ENCODE data around the gene PANK1.

DNA sequence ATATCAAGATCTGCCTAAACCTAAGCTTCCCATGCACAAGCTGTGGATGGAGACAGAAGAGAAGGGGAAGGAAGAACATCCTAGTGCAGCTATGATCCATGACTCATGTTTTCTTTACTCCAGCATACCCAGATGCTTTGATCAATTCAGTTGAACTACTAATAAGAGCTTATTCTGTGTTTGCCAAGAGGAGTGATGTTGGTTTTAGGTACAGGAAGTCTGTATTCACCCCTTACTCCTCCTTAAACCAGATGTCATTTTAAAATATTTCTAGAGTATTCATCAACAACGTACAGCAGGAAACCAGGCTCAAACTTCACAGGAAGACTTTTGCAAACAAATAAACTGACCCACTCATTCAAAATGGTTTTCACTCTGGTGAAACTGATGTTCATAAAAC lies 29.2 kb downstream of the PANK1 start:
- TF ChIP-seq EP300 (IDR thresholded peaks at IDR 0.05; ENCODE audit: borderline replicate concordance in 1 of 2, low read depth in 1 of 2, low read length in 1 of 2), result no peak
- TF ChIP-seq, protein P1, sequence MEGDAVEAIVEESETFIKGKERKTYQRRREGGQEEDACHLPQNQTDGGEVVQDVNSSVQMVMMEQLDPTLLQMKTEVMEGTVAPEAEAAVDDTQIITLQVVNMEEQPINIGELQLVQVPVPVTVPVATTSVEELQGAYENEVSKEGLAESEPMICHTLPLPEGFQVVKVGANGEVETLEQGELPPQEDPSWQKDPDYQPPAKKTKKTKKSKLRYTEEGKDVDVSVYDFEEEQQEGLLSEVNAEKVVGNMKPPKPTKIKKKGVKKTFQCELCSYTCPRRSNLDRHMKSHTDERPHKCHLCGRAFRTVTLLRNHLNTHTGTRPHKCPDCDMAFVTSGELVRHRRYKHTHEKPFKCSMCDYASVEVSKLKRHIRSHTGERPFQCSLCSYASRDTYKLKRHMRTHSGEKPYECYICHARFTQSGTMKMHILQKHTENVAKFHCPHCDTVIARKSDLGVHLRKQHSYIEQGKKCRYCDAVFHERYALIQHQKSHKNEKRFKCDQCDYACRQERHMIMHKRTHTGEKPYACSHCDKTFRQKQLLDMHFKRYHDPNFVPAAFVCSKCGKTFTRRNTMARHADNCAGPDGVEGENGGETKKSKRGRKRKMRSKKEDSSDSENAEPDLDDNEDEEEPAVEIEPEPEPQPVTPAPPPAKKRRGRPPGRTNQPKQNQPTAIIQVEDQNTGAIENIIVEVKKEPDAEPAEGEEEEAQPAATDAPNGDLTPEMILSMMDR (IDR thresholded peaks at IDR 0.05), result no peak
- TF ChIP-seq FOXM1 (IDR thresholded peaks at IDR 0.05; ENCODE audit: low read depth), result no peak
- no peak for TF ChIP-seq CHD2 (IDR thresholded peaks at IDR 0.05; ENCODE audit: low read length, partially characterized antibody)
- no peak for TF ChIP-seq TAF1 (IDR thresholded peaks at IDR 0.05; ENCODE audit: borderline replicate concordance, low read depth, low read length)
- TF ChIP-seq, protein P2, sequence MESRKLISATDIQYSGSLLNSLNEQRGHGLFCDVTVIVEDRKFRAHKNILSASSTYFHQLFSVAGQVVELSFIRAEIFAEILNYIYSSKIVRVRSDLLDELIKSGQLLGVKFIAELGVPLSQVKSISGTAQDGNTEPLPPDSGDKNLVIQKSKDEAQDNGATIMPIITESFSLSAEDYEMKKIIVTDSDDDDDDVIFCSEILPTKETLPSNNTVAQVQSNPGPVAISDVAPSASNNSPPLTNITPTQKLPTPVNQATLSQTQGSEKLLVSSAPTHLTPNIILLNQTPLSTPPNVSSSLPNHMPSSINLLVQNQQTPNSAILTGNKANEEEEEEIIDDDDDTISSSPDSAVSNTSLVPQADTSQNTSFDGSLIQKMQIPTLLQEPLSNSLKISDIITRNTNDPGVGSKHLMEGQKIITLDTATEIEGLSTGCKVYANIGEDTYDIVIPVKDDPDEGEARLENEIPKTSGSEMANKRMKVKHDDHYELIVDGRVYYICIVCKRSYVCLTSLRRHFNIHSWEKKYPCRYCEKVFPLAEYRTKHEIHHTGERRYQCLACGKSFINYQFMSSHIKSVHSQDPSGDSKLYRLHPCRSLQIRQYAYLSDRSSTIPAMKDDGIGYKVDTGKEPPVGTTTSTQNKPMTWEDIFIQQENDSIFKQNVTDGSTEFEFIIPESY (IDR thresholded peaks at IDR 0.05; ENCODE audit: borderline replicate concordance, low read depth), result no peak
- TF ChIP-seq RCOR1 (IDR thresholded peaks at IDR 0.05; ENCODE audit: low read length), result no peak
- TF ChIP-seq, protein P3, sequence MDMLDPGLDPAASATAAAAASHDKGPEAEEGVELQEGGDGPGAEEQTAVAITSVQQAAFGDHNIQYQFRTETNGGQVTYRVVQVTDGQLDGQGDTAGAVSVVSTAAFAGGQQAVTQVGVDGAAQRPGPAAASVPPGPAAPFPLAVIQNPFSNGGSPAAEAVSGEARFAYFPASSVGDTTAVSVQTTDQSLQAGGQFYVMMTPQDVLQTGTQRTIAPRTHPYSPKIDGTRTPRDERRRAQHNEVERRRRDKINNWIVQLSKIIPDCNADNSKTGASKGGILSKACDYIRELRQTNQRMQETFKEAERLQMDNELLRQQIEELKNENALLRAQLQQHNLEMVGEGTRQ (IDR thresholded peaks at IDR 0.05; ENCODE audit: borderline replicate concordance, low read depth, low read length), result no peak
- TF ChIP-seq, protein P4, sequence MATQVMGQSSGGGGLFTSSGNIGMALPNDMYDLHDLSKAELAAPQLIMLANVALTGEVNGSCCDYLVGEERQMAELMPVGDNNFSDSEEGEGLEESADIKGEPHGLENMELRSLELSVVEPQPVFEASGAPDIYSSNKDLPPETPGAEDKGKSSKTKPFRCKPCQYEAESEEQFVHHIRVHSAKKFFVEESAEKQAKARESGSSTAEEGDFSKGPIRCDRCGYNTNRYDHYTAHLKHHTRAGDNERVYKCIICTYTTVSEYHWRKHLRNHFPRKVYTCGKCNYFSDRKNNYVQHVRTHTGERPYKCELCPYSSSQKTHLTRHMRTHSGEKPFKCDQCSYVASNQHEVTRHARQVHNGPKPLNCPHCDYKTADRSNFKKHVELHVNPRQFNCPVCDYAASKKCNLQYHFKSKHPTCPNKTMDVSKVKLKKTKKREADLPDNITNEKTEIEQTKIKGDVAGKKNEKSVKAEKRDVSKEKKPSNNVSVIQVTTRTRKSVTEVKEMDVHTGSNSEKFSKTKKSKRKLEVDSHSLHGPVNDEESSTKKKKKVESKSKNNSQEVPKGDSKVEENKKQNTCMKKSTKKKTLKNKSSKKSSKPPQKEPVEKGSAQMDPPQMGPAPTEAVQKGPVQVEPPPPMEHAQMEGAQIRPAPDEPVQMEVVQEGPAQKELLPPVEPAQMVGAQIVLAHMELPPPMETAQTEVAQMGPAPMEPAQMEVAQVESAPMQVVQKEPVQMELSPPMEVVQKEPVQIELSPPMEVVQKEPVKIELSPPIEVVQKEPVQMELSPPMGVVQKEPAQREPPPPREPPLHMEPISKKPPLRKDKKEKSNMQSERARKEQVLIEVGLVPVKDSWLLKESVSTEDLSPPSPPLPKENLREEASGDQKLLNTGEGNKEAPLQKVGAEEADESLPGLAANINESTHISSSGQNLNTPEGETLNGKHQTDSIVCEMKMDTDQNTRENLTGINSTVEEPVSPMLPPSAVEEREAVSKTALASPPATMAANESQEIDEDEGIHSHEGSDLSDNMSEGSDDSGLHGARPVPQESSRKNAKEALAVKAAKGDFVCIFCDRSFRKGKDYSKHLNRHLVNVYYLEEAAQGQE (IDR thresholded peaks at IDR 0.05; ENCODE audit: low read depth, low read length), result no peak
- no peak for TF ChIP-seq EZH2phosphoT487 (IDR thresholded peaks at IDR 0.05; ENCODE audit: borderline replicate concordance, low read depth)
- TF ChIP-seq GABPA (IDR thresholded peaks at IDR 0.05; ENCODE audit: low read depth), result no peak
- no peak for TF ChIP-seq POLR2AphosphoS5 (IDR thresholded peaks at IDR 0.05; ENCODE audit: low read depth, low read length)
- no peak for TF ChIP-seq SMC3 (IDR thresholded peaks at IDR 0.05; ENCODE audit: low read depth, low read length)
- no peak for TF ChIP-seq RFX5 (IDR thresholded peaks at IDR 0.05; ENCODE audit: low read length)
